ENCODE measurements around the gene SMIM27. TPM values are rescaled to one million over a fixed set of nuclear protein-coding genes. Genes with fewer than 3 reads are reported as not detected.
A peak's percentile ranks its signal among the peaks of the same experiment; 100 is the strongest.

Gene SMIM27
- total and polyA plus RNA-seq, 9 of the 15 experiments (the other 6 are each of a cell fraction or from before 2014, with no cell fraction given): 2.9 to 16.1 (median 7.9) TPM

DNA sequence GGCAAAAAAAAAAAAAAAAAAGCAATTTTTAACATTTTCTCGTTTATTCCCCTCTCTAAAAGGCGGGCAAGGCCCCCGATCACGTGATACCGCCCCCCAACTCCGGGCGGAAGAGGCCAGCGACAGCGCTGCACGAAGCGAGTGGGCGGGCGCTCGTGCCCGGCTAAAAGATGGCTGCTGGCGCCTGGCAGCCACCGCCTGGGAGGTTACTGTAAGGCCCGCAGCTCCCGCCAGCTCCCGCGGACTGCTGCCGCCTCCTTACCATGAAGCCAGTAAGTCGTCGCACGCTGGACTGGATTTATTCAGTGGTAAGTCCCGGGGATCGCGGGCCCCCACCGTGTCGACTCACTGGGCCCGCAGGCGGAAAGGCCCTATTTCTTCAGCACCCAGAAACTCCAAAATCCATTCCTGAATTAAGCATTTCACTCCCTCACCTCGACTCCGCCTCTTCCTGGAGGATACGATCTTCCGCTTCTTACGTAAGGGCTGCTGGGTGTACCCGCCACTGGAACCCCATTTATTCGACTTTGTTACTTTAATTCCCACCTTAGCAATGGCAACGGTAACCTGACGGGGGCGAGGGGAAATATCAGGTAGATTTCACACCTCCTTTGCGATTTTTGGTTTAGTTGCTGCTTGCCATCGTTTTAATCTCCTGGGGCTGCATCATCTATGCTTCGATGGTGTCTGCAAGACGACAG lies at the start of gene SMIM27, which contains the start of gene TOPORS (continued):
- TF ChIP-seq, protein P1, sequence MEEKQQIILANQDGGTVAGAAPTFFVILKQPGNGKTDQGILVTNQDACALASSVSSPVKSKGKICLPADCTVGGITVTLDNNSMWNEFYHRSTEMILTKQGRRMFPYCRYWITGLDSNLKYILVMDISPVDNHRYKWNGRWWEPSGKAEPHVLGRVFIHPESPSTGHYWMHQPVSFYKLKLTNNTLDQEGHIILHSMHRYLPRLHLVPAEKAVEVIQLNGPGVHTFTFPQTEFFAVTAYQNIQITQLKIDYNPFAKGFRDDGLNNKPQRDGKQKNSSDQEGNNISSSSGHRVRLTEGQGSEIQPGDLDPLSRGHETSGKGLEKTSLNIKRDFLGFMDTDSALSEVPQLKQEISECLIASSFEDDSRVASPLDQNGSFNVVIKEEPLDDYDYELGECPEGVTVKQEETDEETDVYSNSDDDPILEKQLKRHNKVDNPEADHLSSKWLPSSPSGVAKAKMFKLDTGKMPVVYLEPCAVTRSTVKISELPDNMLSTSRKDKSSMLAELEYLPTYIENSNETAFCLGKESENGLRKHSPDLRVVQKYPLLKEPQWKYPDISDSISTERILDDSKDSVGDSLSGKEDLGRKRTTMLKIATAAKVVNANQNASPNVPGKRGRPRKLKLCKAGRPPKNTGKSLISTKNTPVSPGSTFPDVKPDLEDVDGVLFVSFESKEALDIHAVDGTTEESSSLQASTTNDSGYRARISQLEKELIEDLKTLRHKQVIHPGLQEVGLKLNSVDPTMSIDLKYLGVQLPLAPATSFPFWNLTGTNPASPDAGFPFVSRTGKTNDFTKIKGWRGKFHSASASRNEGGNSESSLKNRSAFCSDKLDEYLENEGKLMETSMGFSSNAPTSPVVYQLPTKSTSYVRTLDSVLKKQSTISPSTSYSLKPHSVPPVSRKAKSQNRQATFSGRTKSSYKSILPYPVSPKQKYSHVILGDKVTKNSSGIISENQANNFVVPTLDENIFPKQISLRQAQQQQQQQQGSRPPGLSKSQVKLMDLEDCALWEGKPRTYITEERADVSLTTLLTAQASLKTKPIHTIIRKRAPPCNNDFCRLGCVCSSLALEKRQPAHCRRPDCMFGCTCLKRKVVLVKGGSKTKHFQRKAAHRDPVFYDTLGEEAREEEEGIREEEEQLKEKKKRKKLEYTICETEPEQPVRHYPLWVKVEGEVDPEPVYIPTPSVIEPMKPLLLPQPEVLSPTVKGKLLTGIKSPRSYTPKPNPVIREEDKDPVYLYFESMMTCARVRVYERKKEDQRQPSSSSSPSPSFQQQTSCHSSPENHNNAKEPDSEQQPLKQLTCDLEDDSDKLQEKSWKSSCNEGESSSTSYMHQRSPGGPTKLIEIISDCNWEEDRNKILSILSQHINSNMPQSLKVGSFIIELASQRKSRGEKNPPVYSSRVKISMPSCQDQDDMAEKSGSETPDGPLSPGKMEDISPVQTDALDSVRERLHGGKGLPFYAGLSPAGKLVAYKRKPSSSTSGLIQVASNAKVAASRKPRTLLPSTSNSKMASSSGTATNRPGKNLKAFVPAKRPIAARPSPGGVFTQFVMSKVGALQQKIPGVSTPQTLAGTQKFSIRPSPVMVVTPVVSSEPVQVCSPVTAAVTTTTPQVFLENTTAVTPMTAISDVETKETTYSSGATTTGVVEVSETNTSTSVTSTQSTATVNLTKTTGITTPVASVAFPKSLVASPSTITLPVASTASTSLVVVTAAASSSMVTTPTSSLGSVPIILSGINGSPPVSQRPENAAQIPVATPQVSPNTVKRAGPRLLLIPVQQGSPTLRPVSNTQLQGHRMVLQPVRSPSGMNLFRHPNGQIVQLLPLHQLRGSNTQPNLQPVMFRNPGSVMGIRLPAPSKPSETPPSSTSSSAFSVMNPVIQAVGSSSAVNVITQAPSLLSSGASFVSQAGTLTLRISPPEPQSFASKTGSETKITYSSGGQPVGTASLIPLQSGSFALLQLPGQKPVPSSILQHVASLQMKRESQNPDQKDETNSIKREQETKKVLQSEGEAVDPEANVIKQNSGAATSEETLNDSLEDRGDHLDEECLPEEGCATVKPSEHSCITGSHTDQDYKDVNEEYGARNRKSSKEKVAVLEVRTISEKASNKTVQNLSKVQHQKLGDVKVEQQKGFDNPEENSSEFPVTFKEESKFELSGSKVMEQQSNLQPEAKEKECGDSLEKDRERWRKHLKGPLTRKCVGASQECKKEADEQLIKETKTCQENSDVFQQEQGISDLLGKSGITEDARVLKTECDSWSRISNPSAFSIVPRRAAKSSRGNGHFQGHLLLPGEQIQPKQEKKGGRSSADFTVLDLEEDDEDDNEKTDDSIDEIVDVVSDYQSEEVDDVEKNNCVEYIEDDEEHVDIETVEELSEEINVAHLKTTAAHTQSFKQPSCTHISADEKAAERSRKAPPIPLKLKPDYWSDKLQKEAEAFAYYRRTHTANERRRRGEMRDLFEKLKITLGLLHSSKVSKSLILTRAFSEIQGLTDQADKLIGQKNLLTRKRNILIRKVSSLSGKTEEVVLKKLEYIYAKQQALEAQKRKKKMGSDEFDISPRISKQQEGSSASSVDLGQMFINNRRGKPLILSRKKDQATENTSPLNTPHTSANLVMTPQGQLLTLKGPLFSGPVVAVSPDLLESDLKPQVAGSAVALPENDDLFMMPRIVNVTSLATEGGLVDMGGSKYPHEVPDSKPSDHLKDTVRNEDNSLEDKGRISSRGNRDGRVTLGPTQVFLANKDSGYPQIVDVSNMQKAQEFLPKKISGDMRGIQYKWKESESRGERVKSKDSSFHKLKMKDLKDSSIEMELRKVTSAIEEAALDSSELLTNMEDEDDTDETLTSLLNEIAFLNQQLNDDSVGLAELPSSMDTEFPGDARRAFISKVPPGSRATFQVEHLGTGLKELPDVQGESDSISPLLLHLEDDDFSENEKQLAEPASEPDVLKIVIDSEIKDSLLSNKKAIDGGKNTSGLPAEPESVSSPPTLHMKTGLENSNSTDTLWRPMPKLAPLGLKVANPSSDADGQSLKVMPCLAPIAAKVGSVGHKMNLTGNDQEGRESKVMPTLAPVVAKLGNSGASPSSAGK (IDR thresholded peaks at IDR 0.05): peak; percentile 28; the same call in 1 of the 2 replicates
- TF ChIP-seq NFRKB (IDR thresholded peaks at IDR 0.05; ENCODE audit: low read depth) (peak; percentile 98), SP2 (IDR thresholded peaks at IDR 0.05; ENCODE audit: extremely low read depth, low read depth, low read length, poor library complexity, severe bottlenecking) (no peak), MYC (IDR thresholded peaks at IDR 0.05; ENCODE audit: low read depth, low read length) (peak; percentile 37; the same call in 1 of the 2 replicates), MYC (CRISPR knock-in tag; IDR thresholded peaks at IDR 0.05; ENCODE audit: borderline replicate concordance, low read depth) (no peak), MAFG (tag; conservative IDR thresholded peaks at IDR 0.05) (no peak), BDP1 (IDR thresholded peaks at IDR 0.05; ENCODE audit: insufficient read depth, insufficient read length) (no peak), ZFX (CRISPR knock-in tag; IDR thresholded peaks at IDR 0.05) (peak; percentile 91), HNRNPH1 (optimal IDR thresholded peaks at IDR 0.05; ENCODE audit: low read depth, low read length) (no peak), CREB1 (IDR thresholded peaks at IDR 0.05) (peak; percentile 14; the same call in 1 of the 2 replicates), CREB1 (CRISPR knock-in tag; IDR thresholded peaks at IDR 0.05) (no peak), CHD2 (IDR thresholded peaks at IDR 0.05; ENCODE audit: low read depth, low read length) (peak; percentile 21; the same call in 1 of the 2 replicates), YY1 (IDR thresholded peaks at IDR 0.05; ENCODE audit: borderline replicate concordance in 1 of 3, control insufficient read depth in 1 of 3, extremely low read depth in 1 of 3, insufficient read depth in 3 of 3, insufficient read length in 1 of 3, insufficient replicate concordance in 2 of 3, low read depth in 1 of 3, low read length in 2 of 3) (peak; percentile 97 to 99 (median 98))
